Endothelial cell of umbilical vein (primary cell): Measurements from ENCODE around the gene L3MBTL3. TPM values are rescaled to one million over a fixed set of nuclear protein-coding genes. Genes with fewer than 3 reads are reported as not detected.

Source experiments
- BruUV-seq: library from RNA; stranded (reverse); fragments of 400-500 nt; replicated peaks from 2 replicates; lab custom pipeline; 2021; lab: Mats Ljungman, UMichigan
- CTCF ChIA-PET: fragments of 300-600, 350-600 bp; sonication (Branson Sonifier 250); formaldehyde crosslinking; loops from one replicate; lab custom pipeline; 2021; ENCODE audit warnings: antibody characterized with exemption, inconsistent platforms; lab: Charles Lee
- POLR2A ChIA-PET: fragments of 300-600, 350-600 bp; sonication (Branson Sonifier 250); formaldehyde crosslinking; loops from one replicate; lab custom pipeline; 2021; ENCODE audit warnings: antibody characterized with exemption, inconsistent platforms; lab: Charles Lee
- DNase-seq: peaks from one replicate; pipeline ENCODE4 v3.0.0-alpha.2; 2011; ENCODE audit warnings: low read depth, low spot score
- FAIRE-seq: peaks from 2 replicates; lab custom pipeline; 2011; peaks lifted over from hg19 to GRCh38; lab: Jason Lieb, UNC
- H2AFZ ChIP-seq: 2 replicates; pipeline ENCODE4 v1.6.0; 2012; ENCODE audit warnings: low read depth, low read length, control low read depth, inconsistent platforms
- H3K27ac ChIP-seq: 2 replicates; pipeline ENCODE4 v1.5.1; 2011; ENCODE audit warnings: low read depth, mild to moderate bottlenecking, control low read depth, low read length, moderate library complexity; ENCODE audit not compliant: insufficient read depth
- H3K27me3 ChIP-seq, 2 experiments: 2 replicates each; pipeline versions ENCODE4 v1.6.0 to v1.6.1; 2011; ENCODE audit warnings: low read length in 2 of 2, mixed read lengths in 1 of 2; ENCODE audit not compliant: control insufficient read depth in 2 of 2, insufficient read depth in 2 of 2
- H3K36me3 ChIP-seq, 2 experiments: 2 replicates in 1 of 2; 3 replicates in 1 of 2; pipeline ENCODE4 v1.5.1; 2011; ENCODE audit warnings: low read length in 2 of 2, mild to moderate bottlenecking in 1 of 2, moderate library complexity in 1 of 2; ENCODE audit not compliant: control insufficient read depth in 2 of 2, insufficient read depth in 2 of 2; ENCODE audit errors: extremely low read depth in 1 of 2
- H3K4me1 ChIP-seq: 3 replicates; pipeline ENCODE4 v1.5.1; 2011; ENCODE audit warnings: mild to moderate bottlenecking, low read length; ENCODE audit not compliant: control insufficient read depth, insufficient read depth; ENCODE audit errors: extremely low read depth
- H3K4me2 ChIP-seq: 2 replicates; pipeline ENCODE4 v1.6.1; 2011; ENCODE audit warnings: low read length, control low read depth, mixed read lengths; ENCODE audit not compliant: insufficient read depth
- H3K4me3 ChIP-seq, 3 experiments: fragments of 200-600 bp in 1 of 3; sonication (generic), shearing (Covaris generic) in 1 of 3; replicated peaks in 1 of 3; 2 replicates each; pipeline ENCODE4 v1.5.1; 2011 to 2016; ENCODE audit warnings: control low read depth in 3 of 3, low read length in 3 of 3, mild to moderate bottlenecking in 2 of 3, inconsistent platforms in 1 of 3, low read depth in 1 of 3, moderate library complexity in 1 of 3; ENCODE audit not compliant: insufficient read depth in 1 of 3
- H3K79me2 ChIP-seq: 2 replicates; pipeline ENCODE4 v1.6.0; 2012; ENCODE audit warnings: low read length, inconsistent platforms; ENCODE audit not compliant: control insufficient read depth, insufficient read depth
- H3K9ac ChIP-seq: replicated peaks from 2 replicates; pipeline ENCODE3; 2011; ENCODE audit warnings: low read length, control low read depth; ENCODE audit not compliant: insufficient read depth; ENCODE audit errors: extremely low read depth
- H3K9me1 ChIP-seq: replicated peaks from 3 replicates; pipeline ENCODE4 v1.6.0; 2011; ENCODE audit warnings: mild to moderate bottlenecking, low read length; ENCODE audit not compliant: control insufficient read depth, insufficient read depth; ENCODE audit errors: extremely low read depth
- H3K9me3 ChIP-seq: replicated peaks from 2 replicates; pipeline ENCODE4 v1.5.1; 2012; ENCODE audit warnings: low read length, inconsistent platforms; ENCODE audit not compliant: control insufficient read depth, insufficient read depth
- H4K20me1 ChIP-seq: replicated peaks from 2 replicates; pipeline ENCODE3; 2011; ENCODE audit warnings: mild to moderate bottlenecking, low read length; ENCODE audit not compliant: control insufficient read depth, insufficient read depth; ENCODE audit errors: extremely low read depth
- JUN ChIP-seq: IDR thresholded peaks from 2 replicates; pipeline ENCODE4 v1.6.1; 2011; ENCODE audit warnings: borderline replicate concordance, low read depth; ENCODE audit not compliant: insufficient read length, insufficient read depth
- POLR2AphosphoS5 ChIP-seq: IDR thresholded peaks from 2 replicates; pipeline ENCODE4 v1.6.1; 2012; ENCODE audit warnings: low read depth, mild to moderate bottlenecking, control low read depth, low read length, moderate library complexity; ENCODE audit not compliant: insufficient read depth
- dilution Hi-C: fragments of 300-500 bp; cut with MboI; formaldehyde crosslinking; loops from one replicate; pipeline ENCODE4 v1.15.0; 2019; ENCODE audit warnings: low sequenced_read_pairs; ENCODE audit not compliant: extremely low pct_ligation_motif_present
- intact Hi-C: fragments of 100-400 bp; cut with micrococcal nuclease; formaldehyde crosslinking; loops from one replicate; pipeline ENCODE4 v1.10.0; 2022
- polyA plus RNA-seq, 4 experiments: library from polyadenylated mRNA; depleted of rRNA in 3 of 4; stranded (reverse) in 3 of 4; unstranded in 1 of 4; fragments of >200 nt; gene quantifications; 2 replicates each; pipeline versions ENCODE4 v1.2.1 to v1.2.3, GENCODE V29; 2011 to 2012; ENCODE audit warnings: missing spikeins in 1 of 4
- total RNA-seq: library from RNA; stranded (reverse); gene quantifications from 2 replicates; pipeline ENCODE4 v1.2.3, GENCODE V29; 2021
- TF ChIP-seq, protein P1 (sequence below), 2 donors: IDR thresholded peaks; 1 replicate in 1 of 2; 2 replicates in 1 of 2; pipeline ENCODE4 v1.5.1; 2011; ENCODE audit warnings: low read length in 2 of 2, mild to moderate bottlenecking in 2 of 2, moderate library complexity in 2 of 2, control low read depth in 1 of 2, inconsistent platforms in 1 of 2, low read depth in 1 of 2; ENCODE audit not compliant: insufficient read depth in 1 of 2; ENCODE audit errors: extremely low read depth in 1 of 2
- TF ChIP-seq, protein P2 (sequence below): IDR thresholded peaks from 2 replicates; pipeline ENCODE4 v1.6.1; 2011; ENCODE audit not compliant: insufficient read depth, insufficient read length

Gene L3MBTL3
- total and polyA plus RNA-seq, 2 donors (not counting 3 experiments of a cell fraction or from before 2014, with no cell fraction given), result 26.5 to 86.1 TPM

DNA sequence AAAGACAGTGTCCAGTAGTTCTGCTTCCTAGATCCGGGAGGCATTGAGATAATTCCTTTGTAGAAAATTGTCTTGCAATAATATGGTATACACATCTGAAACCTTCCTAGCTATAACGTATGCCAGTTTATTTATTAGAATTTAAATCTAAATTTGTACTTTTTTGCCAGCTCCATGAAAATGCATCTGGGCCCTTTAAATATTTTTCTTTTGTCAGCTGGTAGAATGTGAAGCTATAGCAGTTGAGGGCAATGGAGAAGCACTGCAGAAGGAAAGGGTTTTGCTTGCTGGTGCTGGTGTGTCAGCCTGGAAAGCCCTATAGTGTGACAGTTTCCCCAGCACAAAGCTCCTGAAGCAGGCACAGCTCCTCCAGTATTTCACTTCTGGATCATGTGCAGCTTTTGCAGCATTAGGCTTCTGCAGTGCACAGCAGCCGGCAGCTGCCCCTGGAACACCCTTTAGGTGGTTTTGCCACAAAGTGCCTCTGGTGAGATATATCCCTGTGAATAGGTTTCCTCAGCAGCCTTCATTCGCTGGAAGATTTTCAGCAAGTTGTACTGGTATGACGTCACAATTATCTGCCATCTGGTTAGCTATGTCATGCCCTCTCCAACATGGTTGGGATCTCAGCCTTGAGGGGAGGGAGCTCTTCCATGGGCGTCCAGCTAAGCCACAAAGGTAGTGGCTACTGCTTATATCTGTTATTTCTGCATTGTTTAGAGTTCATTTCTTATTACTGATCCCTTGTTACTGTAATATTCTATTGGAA, 40.0 kb upstream of the L3MBTL3 start:
- Histone ChIP-seq H2AFZ (no peak overlapping the region), H3K36me3 (no peaks in the 10 kb centered on the region), H3K4me3 (no peak overlapping the region), H3K79me2 (no peaks in the 10 kb centered on the region), H3K4me2 (no peak overlapping the region), H3K4me1 (no peaks in the 10 kb centered on the region), H3K27ac (no peak overlapping the region), H4K20me1 (no peaks in the 10 kb centered on the region), H3K9me3 (no peaks in the 10 kb centered on the region), H3K9ac (no peak overlapping the region), H3K27me3 (no peaks in the 10 kb centered on the region), H3K9me1 (no peaks in the 10 kb centered on the region)
- DNase-seq (no peak), FAIRE-seq (no peak)
- ChIA-PET POLR2A (no interaction called here), CTCF (no interaction called here)
- TF ChIP-seq, protein P1, sequence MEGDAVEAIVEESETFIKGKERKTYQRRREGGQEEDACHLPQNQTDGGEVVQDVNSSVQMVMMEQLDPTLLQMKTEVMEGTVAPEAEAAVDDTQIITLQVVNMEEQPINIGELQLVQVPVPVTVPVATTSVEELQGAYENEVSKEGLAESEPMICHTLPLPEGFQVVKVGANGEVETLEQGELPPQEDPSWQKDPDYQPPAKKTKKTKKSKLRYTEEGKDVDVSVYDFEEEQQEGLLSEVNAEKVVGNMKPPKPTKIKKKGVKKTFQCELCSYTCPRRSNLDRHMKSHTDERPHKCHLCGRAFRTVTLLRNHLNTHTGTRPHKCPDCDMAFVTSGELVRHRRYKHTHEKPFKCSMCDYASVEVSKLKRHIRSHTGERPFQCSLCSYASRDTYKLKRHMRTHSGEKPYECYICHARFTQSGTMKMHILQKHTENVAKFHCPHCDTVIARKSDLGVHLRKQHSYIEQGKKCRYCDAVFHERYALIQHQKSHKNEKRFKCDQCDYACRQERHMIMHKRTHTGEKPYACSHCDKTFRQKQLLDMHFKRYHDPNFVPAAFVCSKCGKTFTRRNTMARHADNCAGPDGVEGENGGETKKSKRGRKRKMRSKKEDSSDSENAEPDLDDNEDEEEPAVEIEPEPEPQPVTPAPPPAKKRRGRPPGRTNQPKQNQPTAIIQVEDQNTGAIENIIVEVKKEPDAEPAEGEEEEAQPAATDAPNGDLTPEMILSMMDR (IDR thresholded peaks at IDR 0.05; ENCODE audit: extremely low read depth in 1 of 2, insufficient read depth in 1 of 2, low read depth in 1 of 2, low read length in 2 of 2), result no peak
- TF ChIP-seq JUN, result no peak
- TF ChIP-seq POLR2AphosphoS5, result no peak
- TF ChIP-seq, protein P2, sequence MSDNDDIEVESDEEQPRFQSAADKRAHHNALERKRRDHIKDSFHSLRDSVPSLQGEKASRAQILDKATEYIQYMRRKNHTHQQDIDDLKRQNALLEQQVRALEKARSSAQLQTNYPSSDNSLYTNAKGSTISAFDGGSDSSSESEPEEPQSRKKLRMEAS, result no peak
- dilution Hi-C loops (no loop called here), intact Hi-C loops (no loop called here)
- no TSS peak for BruUV-seq
